T-helper 22 cell (primary cell): ENCODE results near the gene PALLD.

Experiments
- DNase-seq: peaks from one replicate; pipeline ENCODE4 v3.0.0-alpha.2; 2020; ENCODE audit warnings: low read depth

Gene PALLD

DNA sequence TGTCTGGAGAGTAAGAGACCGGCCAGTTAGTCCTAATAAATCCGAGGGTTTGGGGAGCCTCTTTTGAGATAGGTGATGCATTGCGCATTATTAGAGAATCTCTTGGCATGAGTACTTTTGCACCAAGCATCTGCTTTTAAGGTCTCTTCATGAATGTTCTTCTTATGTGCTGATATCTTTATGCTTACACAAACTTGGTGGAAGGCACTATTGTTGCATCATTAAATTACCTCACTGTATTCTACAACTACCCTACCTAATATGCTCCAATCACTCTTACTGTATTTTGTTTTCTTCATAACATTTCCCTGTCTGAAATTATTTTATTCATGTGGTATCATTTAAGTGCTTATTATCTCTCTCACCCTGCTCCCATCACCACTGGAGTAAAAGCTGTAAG is 151.6 kb downstream of the PALLD start:
- no peak for DNase-seq

DNA sequence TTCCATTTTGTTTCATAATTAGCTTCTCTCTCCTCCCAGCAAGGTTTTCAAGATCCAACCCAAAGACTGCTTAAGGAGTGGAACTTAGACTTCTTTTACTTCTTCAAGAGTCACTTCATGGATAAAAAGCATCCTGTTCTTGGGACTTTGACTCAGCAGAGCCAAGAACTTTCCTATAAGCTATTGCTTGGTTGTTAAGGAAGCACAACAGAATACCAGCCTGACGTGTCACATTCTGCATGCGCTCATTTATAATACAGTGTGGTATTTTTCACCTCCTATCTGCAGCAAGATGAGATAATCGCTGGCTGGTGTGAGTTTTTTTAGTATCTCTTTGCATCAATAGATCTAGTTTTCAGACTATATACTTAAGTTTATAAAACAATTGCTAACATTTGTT is 152.1 kb downstream of the PALLD start:
- no peak for DNase-seq

DNA sequence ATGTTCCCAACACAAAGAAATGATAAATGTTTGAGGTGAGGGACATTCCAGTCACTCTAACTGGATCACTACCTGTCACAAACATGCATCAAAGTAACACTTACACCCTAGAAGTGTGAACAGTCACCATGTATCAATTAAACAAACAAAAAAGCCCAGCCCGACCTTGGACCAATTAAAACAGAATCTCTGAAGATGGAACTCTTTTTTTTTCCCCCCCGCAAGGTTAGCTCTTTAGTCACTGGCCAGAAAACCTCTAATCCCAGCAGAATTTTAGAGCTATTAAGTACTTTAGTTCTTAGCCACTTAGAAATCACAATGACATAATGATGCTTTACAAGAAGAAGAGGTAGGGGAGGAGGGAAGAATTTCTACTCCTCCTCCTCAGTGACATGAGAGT is 154.5 kb downstream of the PALLD start:
- no peak for DNase-seq

DNA sequence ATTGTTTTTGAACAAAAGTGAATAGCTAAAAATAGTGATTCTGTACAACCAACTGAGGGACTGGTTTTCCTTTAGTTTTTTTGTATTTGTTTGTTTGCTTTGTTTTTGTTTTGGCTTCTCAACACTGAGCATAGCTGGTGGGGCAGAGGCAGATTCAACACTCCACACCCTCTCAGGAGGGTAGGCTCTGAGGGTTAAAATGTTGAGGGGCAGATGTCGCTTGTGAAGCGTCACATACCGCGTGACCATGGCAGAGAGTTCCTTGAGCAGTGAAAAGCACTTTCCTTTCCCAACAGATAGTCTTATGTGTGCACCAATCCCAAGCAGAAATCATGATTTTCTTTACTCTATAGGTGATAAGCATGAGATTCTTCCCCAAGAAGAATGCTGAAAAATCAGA is 155.0 kb downstream of the PALLD start:
- DNase-seq = no peak

DNA sequence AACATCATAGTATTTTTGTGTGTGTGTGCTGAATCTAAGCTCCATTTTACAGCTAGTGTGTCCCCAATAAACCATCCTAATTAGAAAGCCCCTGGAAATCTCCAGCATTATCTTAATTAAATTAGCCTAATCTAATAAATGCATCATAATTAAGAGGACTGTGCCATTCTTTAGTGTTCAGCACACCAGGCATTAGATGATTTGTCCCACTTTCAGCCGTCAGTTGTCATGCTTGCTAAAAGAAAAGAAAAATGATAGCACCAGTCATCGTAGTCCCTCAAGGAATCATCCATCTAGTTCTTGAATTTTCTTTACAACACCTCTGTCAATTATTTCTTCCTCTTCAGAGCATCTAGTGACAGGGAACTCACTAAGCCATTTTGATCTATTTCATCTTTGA is 155.9 kb downstream of the PALLD start:
- DNase-seq = no peak

DNA sequence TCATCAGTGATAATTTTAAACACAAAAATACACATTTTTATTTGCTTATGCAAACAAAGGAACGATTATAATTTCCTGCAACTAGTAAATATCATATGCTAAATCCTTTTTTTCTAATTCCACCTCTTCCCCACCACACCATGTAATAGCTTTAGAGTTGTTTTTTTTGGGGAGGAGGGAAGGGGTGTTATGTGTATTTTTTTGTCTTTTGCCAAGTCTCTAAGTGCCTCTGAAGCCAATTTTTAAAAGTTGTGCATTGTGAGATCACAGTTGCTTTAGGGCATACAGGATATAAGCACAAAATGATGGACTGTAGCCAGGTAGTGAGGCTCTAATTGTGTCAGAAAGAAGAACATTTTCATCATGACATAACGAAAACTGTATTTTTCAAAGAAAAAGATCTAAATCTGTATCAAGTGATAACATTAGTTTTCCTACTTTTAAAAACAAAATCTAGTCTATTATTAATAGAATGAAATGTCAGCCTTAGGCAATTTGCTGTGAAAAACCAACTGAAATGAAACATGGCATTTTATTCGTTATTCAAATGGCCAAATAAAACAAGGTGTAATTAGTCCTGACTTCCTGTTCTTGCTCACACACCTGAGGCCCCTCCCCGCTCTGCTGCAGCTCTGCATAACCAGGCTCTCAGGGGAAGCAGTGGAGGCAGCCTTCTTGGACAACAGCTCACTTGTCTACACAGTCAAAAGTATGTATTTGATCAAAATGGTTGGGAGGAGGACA is 157.4 kb downstream of the PALLD start:
- no peak for DNase-seq

DNA sequence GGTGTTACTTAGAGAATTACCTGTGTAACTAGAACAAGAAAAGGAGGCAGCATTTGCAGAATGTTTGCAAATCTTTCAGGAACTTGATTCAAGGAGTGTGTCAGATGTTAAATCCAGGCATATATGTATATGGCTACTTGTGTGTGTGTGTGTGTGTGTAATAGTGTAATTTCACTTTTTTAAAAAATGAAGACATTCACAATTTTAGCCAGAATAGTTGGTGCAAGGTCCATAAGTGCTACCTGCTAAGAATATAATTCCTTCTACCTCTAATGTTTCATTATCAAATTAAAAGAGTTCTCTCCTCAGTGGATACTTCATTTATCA is 158.0 kb downstream of the PALLD start:
- no peak for DNase-seq

DNA sequence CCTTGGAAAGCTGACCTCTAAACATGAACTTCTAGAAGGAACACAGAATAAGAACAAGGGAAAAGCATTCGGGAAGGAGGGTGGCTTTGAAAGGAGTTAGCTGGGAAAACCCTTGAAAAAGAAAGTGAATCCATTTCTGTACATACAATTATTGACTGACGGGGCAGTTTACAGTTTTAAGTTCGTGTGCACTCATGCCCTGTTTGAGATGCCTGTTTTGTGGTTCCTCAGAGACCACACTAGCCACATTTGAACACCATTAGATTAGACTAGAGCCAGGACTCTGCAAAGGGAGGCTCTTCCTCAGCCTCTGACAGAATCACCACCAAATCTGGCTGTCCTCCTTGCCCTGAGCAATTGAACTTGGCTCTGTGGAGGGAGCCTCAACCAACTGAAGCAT is 158.3 kb downstream of the PALLD start:
- no peak for DNase-seq

DNA sequence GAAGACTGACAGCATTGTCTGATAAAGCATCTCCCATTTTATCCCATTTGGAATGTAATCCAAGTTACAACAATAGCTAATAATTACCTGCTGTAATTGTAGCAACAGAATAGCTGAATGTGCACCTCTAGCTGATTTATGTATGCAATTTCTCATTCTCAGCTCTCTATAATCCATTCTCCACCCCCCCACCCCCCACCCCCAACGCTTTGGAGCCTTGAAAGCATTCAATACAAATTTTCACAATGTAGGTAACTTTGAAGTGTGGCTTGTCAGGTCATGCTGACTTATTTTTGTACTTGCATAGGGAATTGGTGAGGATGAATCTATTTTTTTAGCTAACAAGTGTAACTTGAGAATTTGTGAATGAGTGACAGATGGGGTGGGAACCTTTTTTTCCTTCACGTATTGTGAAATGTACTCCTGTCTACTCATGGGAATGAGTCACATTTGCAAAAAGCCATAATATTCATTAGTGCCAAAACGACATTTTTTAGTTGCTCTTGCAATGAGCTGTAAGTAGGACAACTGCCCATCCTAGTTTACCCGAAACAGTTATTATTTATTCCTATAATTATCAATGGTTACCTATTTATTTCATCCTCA is 159.3 kb downstream of the PALLD start:
- no peak for DNase-seq

DNA sequence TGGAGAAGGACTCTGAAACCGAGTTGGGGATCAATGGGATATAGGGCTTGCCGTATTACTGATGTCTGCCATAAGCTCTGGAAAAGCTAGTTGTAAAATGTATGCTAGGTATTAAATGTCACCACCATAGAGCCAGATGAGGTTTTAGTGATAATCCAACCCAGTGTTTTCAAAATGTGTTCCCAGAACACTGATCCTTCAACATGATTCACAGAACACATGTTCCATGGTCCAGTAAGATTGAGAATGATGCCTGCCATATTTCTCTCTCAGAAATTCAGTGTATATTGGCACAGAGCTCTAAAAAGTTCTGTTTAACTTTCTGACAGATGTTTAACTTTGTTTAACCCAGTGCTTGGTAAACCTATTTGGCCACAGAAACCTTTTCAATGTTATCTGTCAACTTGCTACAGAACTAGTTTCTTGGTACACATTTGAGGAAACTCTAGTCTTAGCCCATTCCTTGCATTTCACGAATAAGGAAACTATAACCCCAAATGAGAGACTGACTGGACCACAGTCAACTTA is 160.2 kb downstream of the PALLD start:
- no peak for DNase-seq

DNA sequence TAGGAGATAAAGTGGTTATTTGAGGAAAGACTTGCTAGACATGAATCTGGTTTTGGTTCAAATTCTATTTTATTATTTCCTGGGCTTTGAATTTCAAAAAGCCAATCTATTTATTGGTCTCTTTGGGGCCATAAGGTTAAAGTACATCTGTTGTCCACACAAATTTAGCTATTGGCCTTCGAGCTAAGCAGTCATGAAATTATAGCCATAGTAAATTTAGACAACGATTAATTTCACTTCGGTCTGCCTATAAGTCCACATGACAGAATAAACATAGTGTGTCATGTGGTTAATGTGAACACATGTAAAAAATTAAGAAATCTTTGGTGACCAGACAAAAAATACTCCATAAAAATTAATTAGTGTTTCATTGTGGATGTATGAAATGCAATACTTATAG is 161.9 kb downstream of the PALLD start:
- DNase-seq = no peak

DNA sequence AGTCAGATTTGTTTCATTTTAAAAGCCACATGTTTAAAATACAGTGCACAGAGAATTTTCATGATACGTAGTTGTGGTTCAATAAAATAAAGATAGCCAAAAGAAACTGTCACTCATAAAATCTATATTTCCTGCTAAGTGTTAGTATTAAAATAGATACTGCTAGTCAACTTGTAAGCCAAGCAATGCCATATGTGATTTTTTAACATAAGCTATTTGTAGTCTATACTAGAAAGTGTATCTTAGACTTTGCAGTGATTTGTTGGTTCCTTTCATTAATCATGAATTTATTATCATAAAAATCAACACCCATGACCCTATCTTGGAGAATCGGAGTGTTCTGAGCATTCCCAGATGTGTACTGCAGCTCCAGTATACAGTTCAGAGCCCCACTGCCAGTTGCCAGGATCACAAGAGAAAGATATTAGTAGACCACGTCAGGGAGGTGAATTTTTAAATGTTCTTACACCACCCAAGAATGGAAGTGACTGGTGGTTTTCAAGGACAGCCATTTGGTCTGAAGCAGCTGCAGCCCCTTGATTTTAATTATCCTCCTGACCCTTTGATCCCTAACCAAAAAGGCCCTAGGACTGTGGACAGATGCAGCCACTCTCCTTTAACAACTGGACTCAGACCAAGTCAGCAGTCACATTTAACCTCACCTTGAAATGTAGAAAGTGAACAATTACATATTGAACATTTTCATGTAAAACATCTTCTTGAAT is 163.1 kb downstream of the PALLD start:
- DNase-seq = no peak

DNA sequence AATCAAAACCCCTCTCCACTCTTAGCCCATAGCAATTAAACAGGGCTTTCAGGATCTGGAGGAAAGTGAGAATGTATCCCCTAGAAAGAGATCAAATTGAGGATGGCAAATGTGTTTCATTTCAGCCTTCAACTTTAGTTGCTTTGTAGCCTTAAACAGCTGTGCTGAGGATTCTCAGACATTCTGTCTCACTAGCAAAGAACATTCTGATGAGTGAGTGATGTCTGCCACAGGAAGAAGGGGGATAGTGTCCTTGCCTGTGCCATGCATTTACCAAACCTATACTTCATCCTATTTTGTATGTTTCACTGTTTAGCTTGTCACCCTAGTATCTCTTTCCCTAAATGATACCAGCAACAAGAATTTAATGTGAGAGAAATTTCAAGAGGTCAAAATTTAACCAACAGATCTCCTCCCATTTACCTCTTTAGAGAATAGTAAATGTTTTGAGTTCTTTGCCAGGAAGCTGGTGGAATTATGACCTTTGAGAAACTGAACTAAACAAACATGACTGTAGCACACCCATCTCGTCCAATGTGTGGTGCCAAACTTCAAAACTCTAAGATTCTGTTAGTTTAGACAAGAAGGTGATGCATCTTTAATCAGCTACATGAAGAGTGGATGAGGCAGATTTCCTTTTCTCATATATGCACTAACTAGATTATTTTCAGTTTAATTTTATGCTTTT is 165.6 kb downstream of the PALLD start:
- DNase-seq = no peak

DNA sequence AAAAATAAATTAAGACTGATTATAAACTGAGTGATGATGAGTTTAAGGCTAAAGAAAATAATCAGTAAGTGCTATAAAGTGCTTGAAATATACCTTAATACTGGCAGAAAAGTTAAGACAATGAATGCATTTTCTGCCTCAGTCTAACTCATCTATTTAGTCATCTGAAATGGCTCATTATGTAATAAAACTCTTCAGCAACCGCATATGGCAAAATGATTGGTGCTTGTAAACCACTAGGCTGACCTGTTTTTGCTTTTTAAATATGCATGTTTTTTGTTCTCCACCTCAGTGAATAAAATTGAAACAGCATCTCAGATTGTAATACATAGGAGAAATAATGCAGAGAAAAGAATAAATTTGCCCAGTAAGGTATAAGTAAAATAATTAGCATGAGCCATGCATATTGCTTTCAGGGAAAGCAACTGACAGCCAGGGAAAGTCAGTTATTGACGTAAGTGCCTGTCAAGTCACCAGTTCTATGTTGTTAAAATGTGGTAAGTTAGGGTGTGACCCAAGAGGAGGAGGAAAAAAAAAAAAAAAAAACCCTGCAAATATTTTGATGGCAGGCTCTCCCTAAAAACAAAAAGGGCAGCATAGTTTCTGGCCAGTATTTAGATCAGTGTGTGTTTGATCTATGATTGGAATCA is 167.5 kb downstream of the PALLD start:
- no peak for DNase-seq

DNA sequence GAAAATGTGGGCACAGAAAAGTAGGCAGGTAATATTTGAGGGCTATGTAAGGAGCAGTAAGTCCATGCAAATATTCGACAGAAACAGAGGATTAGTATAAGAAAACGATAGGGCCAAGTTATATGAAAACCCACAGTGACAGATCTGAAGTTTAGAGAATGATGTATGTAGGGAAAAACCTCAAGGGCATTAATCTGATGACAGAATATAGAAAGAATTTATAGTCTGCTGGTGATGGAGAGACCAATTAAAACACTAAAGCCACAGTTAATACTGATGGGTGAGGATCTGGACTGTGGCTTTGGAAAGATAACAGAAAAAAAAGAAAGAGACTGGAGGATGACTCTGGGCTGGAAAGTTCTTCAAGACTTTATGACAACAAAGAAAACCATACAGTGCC is 169.7 kb downstream of the PALLD start:
- no peak for DNase-seq

DNA sequence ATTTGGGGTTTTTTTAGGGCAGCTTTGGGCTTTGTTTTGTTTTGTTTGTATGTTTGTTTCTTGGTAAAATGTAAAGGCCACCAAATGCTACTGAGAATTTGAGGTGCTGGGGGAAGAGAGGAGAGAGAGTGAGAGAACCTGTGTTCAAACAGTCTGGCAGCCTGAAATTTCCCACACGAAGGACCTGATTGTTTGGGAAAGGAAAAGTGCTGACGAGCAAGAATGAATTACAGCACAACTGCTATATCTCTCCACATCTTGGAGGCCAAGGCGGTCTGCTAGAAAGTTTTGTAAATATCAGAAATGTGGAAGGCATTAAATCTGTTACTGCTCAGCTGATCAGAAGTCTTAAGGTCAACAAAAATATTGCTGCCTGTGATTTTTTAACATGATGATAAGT is 170.5 kb downstream of the PALLD start:
- DNase-seq = no peak

DNA sequence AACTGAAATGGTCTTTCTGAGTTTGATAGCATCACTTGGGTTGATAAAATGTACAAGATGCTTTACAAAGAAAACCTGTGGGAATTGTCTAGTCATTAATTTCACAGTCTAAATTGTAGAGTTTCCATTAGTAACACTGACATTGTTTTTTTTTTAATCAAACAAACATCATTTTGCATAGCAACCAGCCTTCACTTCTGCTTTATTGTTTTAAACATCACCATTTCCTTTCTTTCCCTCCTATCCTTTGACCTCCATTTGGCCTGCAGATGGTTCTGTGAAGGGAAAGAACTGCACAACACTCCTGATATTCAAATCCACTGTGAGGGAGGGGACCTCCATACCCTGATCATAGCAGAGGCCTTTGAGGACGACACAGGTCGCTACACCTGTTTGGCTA is 171.1 kb downstream of the PALLD start:
- DNase-seq = no peak

DNA sequence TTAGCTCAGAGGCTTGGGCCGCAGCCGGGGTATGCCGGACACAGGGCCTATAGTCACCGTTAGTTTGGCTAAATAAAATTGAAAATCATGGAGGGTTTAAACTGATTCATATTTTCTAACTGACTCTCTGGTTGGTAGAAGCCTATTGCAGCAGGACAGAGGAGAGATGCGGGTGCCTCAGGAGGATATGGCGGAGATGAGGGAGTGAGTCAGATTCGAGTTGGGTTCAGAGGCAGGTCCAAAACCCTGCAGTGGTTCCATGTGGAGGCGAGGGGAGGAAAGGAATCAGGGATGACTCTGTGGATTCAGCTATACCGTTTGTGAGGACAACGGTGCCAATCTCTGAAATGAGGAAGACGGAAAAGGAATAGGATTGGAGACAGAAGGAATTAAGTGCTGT is 176.6 kb downstream of the PALLD start:
- no peak for DNase-seq

DNA sequence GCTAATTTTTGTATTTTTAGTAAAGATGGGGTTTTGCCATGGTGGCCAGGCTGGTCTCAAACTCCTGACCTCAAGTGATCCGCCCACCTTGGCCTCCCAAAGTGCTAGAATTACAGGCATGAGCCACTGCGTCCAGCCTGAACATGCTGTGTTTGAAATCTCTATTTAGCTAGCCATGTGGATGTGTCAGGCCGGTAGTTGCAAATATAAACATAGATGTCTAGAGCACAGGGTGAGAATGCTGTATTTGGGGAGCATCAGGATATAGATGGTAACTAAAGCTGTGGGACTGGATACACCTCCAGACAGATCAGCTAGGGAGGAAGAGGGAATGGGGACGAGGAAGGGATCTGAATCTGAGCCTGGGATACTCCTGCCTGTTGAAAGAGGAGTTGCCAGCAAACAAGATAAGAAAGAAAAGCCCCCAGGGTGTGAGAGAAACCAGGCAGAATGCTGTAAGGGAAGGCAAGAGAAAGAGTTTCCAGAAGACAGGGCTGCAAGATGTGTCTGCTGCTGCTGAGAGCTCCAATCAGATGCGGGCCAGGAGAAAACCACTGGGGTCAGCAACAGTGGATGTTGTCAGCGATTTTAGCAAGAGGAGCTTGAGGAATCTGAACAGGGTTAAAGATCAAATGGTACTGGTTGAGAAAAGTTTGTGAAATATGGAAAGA is 177.4 kb downstream of the PALLD start:
- no peak for DNase-seq

DNA sequence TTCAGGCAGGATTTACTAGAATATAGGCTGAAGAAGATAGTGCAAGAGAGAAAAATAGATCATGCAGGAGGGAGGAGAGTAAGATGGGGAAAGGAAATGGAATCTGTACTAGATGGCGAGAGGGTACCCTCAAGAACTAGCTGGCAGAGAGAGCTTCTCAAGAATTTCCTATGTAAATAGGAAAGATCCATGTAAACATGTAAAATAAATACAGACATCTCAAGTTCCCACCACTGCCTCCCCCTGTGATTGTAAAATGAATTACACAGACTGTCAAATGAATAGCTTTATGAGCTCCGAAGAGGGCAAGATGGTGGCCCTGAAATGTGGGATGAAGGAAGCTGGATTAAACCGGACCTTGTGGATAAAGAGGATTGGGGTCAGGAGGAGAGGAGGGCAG is 178.0 kb downstream of the PALLD start:
- DNase-seq = no peak

DNA sequence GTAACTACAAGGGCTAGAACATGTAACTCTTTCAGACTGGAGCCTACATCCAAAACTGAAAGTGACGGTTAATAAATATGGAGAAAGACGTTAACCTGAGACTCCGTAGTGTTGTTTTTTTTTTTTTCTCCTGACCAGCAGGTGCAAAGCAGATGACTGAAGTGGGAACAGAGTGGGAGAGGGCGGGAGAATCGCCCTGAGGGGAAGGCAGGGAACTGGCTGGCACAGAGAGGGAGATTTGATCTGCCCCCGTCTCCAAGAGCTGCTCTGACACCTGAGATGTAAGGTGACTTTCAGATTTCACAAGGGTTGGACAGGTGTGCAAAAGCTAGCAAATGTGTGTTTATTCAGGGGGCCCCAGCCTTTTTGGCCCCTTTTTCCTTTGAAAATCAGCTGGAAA is 180.2 kb downstream of the PALLD start:
- DNase-seq = no peak

DNA sequence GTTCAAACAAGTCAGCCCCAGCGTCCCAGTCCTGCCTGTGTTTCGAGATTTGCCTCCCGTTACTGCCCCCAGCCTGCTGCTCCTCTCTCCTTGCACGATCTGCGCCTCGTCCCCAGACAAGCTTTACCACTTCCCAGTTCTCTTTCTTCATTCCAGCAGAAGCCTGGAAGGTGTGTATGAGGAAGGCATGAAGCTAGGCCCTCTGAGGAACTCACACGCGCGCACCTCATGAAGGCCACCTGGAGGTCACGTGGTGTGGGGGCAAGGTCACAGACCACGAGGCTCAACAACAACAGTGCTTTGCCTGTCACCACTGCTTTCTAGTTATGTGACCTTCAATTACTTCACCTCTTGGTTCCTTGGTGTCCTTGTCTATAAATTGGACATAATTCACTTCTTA is 181.0 kb downstream of the PALLD start:
- no peak for DNase-seq
